Dedifferentiated amniotic fluid mesenchymal stem cell (primary cell): ENCODE results near the gene NCSTN.

Experiments
- DNase-seq: peaks from one replicate; pipeline ENCODE4 v3.0.0-alpha.2; 2016; ENCODE audit errors: extremely low spot score

Gene NCSTN

GRCh38 chr1:160406131-160406968 is 63.2 kb downstream of the NCSTN start:
- no peak for DNase-seq

GRCh38 chr1:160407839-160408801 is 64.9 kb downstream of the NCSTN start:
- no peak for DNase-seq
